ENCODE measurements around the gene RPTOR. TPM values are rescaled to one million over a fixed set of nuclear protein-coding genes. Genes with fewer than 3 reads are reported as not detected.

RPTOR gene
- total RNA-seq, 6 donors from 2014 or later: 26.8 to 109 (median 36.8) TPM

- no peak for ATAC-seq (ENCODE audit: low FRiP score in 2 of 2)
- Histone ChIP-seq H3K27ac (peak overlapping the region in 3 of 4 donors; percentile 21 to 56 (median 35)), H3K36me3 (no peaks in the 10 kb centered on the region), H3K9me3 (no peaks in the 10 kb centered on the region), H3K4me3 (no peak overlapping the region), H3K27me3 (no peaks in the 10 kb centered on the region), H3K4me1 (peaks cover 5 to 24% (median 20%) of the 10 kb centered on the region in 4 donors)
- 97% methylated on average over 12 of the region's 12 CpGs for whole genome bisulfite sequencing, 2 donors
- TF ChIP-seq, protein P1, sequence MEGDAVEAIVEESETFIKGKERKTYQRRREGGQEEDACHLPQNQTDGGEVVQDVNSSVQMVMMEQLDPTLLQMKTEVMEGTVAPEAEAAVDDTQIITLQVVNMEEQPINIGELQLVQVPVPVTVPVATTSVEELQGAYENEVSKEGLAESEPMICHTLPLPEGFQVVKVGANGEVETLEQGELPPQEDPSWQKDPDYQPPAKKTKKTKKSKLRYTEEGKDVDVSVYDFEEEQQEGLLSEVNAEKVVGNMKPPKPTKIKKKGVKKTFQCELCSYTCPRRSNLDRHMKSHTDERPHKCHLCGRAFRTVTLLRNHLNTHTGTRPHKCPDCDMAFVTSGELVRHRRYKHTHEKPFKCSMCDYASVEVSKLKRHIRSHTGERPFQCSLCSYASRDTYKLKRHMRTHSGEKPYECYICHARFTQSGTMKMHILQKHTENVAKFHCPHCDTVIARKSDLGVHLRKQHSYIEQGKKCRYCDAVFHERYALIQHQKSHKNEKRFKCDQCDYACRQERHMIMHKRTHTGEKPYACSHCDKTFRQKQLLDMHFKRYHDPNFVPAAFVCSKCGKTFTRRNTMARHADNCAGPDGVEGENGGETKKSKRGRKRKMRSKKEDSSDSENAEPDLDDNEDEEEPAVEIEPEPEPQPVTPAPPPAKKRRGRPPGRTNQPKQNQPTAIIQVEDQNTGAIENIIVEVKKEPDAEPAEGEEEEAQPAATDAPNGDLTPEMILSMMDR (IDR thresholded peaks at IDR 0.05): no peak
- TF ChIP-seq POLR2AphosphoS5 (IDR thresholded peaks at IDR 0.05) (no peak), POLR2A (IDR thresholded peaks at IDR 0.05) (no peak), EP300 (IDR thresholded peaks at IDR 0.05) (no peak)
- no peak for DNase-seq
Measured at GRCh38 chr17:80793421-80793820, 248.8 kb downstream of the RPTOR start.

DNA sequence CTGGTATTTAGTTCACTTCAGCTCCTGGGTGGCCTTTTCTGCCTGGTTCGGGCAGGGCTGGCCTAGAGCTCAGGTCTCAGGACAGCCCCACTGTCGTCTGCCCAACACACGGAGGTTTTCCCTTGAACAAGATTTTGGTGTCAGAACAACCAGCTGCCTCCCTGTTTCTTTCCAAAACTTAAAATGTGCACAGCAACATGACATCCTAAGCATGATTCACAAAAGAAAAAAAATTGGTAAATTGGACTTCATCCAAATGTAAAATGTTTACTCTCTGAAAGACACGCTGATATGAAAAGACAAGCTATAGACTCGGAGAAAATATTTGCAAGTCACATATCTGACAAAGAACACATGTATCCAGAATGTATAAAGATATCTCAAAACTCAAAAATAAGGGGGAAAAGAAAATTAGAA is 249.2 kb downstream of the RPTOR start:
- Histone ChIP-seq H3K4me3 (no peak overlapping the region), H3K27ac (peak overlapping the region in 3 of 4 donors; percentile 21 to 56 (median 35)), H3K9me3 (no peaks in the 10 kb centered on the region), H3K4me1 (peaks cover 5 to 24% (median 20%) of the 10 kb centered on the region in 4 donors), H3K27me3 (no peaks in the 10 kb centered on the region), H3K36me3 (no peaks in the 10 kb centered on the region)
- ATAC-seq (ENCODE audit: low FRiP score in 2 of 2): no peak
- DNase-seq: no peak
- 77 to 81% methylated on average over 5 of the region's 5 CpGs for WGBS, 2 donors
- TF ChIP-seq POLR2A (IDR thresholded peaks at IDR 0.05): no peak
- no peak for TF ChIP-seq POLR2AphosphoS5 (IDR thresholded peaks at IDR 0.05)
- TF ChIP-seq EP300 (IDR thresholded peaks at IDR 0.05): no peak
- TF ChIP-seq, protein P1 (IDR thresholded peaks at IDR 0.05): no peak

GRCh38 chr17:80794281-80795089 is 249.8 kb downstream of the RPTOR start:
- H3K36me3 ChIP-seq: no peaks in the 10 kb centered on the region
- DNase-seq: no peak
- 81 to 89% methylated on average over 16 of the region's 16 CpGs for WGBS, 2 donors
- H3K4me1 ChIP-seq: peaks cover 5 to 20% (median 15%) of the 10 kb centered on the region in 4 donors
- H3K4me3 ChIP-seq: no peak overlapping the region
- peak overlapping the region in 1 of 4 donors; percentile 13 for H3K27ac ChIP-seq
- no peak for ATAC-seq (ENCODE audit: low FRiP score in 2 of 2)
- no peaks in the 10 kb centered on the region for H3K27me3 ChIP-seq
- no peak for TF ChIP-seq EP300 (IDR thresholded peaks at IDR 0.05)
- H3K9me3 ChIP-seq: no peaks in the 10 kb centered on the region

- Histone ChIP-seq H3K4me3 (no peak overlapping the region), H3K9me3 (no peaks in the 10 kb centered on the region), H3K36me3 (no peaks in the 10 kb centered on the region), H3K4me1 (peaks cover 1 to 16% (median 10%) of the 10 kb centered on the region in 4 donors), H3K27me3 (no peaks in the 10 kb centered on the region), H3K27ac (peak overlapping the region in 1 of 4 donors; percentile 13)
- ATAC-seq (ENCODE audit: low FRiP score in 2 of 2) (no peak), DNase-seq (no peak)
- 78 to 88% methylated on average over 12 of the region's 12 CpGs for WGBS, 2 donors
- TF ChIP-seq POLR2A (IDR thresholded peaks at IDR 0.05) (no peak), POLR2AphosphoS5 (IDR thresholded peaks at IDR 0.05) (no peak), EP300 (IDR thresholded peaks at IDR 0.05) (no peak)
- TF ChIP-seq, protein P1 (IDR thresholded peaks at IDR 0.05): no peak
Measured at GRCh38 chr17:80795090-80795580, 250.5 kb downstream of the RPTOR start.

- DNase-seq: peak in 1 of 2 donors; percentile 81
- peak; percentile 59 to 70 for TF ChIP-seq POLR2AphosphoS5 (IDR thresholded peaks at IDR 0.05)
- TF ChIP-seq, protein P1 (IDR thresholded peaks at IDR 0.05): no peak
- no peak overlapping the region for H3K27ac ChIP-seq
- ATAC-seq (ENCODE audit: low FRiP score in 2 of 2): peak in 1 of 2 donors; percentile 27
- no peaks in the 10 kb centered on the region for H3K9me3 ChIP-seq
- H3K36me3 ChIP-seq: no peaks in the 10 kb centered on the region
- H3K27me3 ChIP-seq: no peaks in the 10 kb centered on the region
- H3K4me3 ChIP-seq: no peak overlapping the region
- 63 to 72% methylated on average over 7 to 14 of the region's 14 CpGs for WGBS, 2 donors
- peaks cover 0 to 10% (median 6%) of the 10 kb centered on the region in 4 donors for H3K4me1 ChIP-seq
Measured at GRCh38 chr17:80795754-80796153, 251.1 kb downstream of the RPTOR start.

Data from upper lobe of left lung (tissue), 6 donors.